ENCODE measurements around the gene UCK2. TPM values are rescaled to one million over a fixed set of nuclear protein-coding genes. Genes with fewer than 3 reads are reported as not detected.

The UCK2 gene
- total RNA-seq, 1 experiment from 2014 or later, result 130 TPM

DNA sequence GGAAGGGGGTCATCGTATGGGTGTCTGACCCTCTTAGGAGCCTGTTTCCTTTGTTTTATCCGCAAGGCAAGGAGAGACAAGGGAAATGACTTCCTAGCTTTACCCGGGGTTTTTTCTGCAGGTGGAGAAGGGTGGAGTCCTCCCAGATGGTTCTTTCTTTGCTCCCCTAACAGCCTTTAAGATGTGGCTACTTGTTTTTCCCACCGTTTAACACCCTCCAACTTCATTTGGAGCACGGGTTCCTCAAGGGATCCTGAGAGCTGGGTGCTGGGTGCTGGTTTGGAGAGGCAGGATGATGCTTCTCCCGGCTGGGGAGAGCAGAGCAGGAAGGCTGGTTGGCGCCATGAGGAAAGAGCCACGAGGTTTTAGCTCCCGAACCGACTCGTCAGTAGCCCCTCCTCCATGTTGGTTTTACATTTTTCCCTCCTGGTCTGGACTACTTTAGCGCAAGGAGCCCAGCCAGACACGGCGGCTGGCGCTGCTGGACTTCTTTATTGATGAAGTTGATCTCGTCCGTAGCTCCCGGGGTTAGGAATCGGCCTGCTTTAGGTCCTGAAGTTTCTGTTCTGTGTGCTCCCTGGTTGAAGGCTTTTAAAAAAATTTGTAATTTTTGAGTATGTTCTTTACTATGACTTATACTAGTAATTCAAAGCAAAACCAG lies 1.4 kb downstream of the UCK2 start:
- H3K36me3 ChIP-seq, result peaks cover 9% of the 10 kb centered on the region
- no peaks in the 10 kb centered on the region for H3K9me3 ChIP-seq
- peak overlapping the region; percentile 83 for H3K4me3 ChIP-seq
- peak; percentile 78 for DNase-seq
- H3K27me3 ChIP-seq, result no peaks in the 10 kb centered on the region

DNA sequence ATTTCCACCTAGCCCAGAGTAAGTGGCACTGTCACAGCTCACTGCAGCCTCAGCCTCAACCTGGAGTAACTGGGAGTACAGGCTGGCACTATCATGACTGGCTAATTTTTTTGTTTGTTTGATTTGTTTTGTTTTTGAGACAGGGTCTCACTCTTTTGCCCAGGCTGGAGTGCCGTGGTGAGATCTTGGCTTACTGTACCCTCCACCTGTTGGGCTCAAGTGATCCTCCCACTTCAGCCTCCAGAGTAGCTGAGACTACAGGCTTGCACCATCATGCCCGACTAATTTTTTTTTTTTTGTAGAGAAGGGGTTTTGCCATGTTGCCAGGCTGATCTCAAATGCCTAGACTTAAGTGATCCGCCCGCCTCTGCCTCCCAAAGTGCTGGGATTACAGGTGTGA lies 2.5 kb downstream of the UCK2 start:
- peaks cover 13% of the 10 kb centered on the region for H3K36me3 ChIP-seq

GRCh38 chr1:165831146-165831545 lies 3.7 kb downstream of the UCK2 start:
- Histone ChIP-seq H3K36me3 (peaks cover 13% of the 10 kb centered on the region), H3K27me3 (no peaks in the 10 kb centered on the region), H3K4me3 (no peak overlapping the region), H3K9me3 (no peaks in the 10 kb centered on the region)
- DNase-seq, result no peak

More for the DNA sequence above, 2.5 kb downstream of the UCK2 start:
- H3K9me3 ChIP-seq, result no peaks in the 10 kb centered on the region
- no peak for DNase-seq
- H3K4me3 ChIP-seq, result peak overlapping the region; percentile 83
- no peaks in the 10 kb centered on the region for H3K27me3 ChIP-seq

DNA sequence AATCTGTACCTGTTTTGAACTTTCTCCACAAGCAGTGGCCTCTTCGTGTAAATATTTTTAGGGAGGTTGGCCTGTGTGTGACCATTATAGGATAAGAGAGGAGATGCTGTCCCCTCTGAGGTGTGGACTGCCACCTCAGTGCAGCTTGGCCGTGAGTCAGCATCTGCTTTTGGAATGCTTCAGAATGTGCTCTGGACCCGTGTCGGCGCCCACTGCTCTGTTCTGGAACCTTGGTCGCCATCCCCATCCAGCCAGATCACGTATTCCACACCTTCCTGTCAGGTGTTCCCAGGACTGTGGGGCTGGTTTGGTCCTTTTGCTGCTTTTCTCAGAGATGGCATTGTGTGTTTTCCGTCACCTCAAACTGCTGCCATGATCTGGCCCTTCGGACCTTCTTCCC lies 5.5 kb downstream of the UCK2 start:
- DNase-seq, result no peak
- H3K36me3 ChIP-seq, result peaks cover 29% of the 10 kb centered on the region
- H3K27me3 ChIP-seq, result no peaks in the 10 kb centered on the region
- no peaks in the 10 kb centered on the region; the same call in 1 of the 2 replicates for H3K9me3 ChIP-seq
- no peak overlapping the region for H3K4me3 ChIP-seq

- H3K27me3 ChIP-seq, result no peaks in the 10 kb centered on the region
- DNase-seq, result no peak
Observed at GRCh38 chr1:165833358-165833757, 5.9 kb downstream of the UCK2 start.

DNA sequence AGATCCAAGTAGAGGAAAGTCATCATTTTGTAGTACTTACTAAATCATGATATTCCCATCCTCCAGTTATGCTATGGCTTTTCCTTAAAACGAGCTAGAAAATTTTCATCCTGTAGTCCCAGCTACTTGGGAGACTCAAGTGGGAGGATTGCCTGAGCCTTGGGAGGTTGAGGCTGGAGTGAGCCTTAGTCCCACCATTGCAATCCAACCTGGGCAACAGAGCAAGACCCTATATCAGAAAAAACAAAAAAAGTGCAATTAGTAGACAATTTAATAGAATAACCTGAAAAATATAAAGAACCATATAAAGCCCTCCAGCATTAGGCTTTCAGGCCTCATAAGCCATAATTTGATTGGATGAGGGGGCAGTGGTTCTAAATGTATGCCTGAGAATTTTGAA lies 6.8 kb downstream of the UCK2 start:
- Histone ChIP-seq H3K36me3 (peaks cover 32% of the 10 kb centered on the region), H3K27me3 (no peaks in the 10 kb centered on the region), H3K4me3 (no peak overlapping the region), H3K9me3 (no peaks in the 10 kb centered on the region; the same call in 1 of the 2 replicates)
- DNase-seq, result no peak

More at GRCh38 chr1:165833358-165833757, 5.9 kb downstream of the UCK2 start:
- Histone ChIP-seq H3K9me3 (no peaks in the 10 kb centered on the region; the same call in 1 of the 2 replicates), H3K36me3 (peaks cover 32% of the 10 kb centered on the region), H3K4me3 (no peak overlapping the region)

DNA sequence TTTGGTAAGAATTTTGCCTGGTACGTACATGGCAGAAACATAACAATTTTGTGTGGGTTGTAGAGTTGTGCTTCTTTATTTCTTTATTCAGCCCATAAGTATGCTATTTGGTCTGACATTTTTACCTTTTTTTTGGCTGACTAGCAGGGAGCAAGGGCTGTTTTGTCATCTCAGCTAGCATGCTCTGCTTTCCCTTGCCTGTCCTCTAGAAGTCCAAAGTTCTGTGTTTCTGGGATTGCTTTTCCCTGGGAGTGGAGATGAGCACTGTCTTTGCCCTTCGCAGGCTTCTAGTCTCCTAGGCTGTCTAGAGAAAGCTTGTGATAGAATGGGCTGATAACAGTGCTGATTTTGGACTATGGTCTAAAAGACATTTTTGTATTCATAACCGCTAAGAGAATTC lies 7.5 kb downstream of the UCK2 start:
- no peak overlapping the region for H3K4me3 ChIP-seq
- no peaks in the 10 kb centered on the region; the same call in 1 of the 2 replicates for H3K9me3 ChIP-seq
- H3K36me3 ChIP-seq, result peaks cover 32% of the 10 kb centered on the region
- H3K27me3 ChIP-seq, result no peaks in the 10 kb centered on the region
- DNase-seq, result no peak

- no peak for DNase-seq
- Histone ChIP-seq H3K9me3 (peaks cover 4% of the 10 kb centered on the region), H3K4me3 (no peak overlapping the region), H3K27me3 (no peaks in the 10 kb centered on the region), H3K36me3 (peaks cover 29% of the 10 kb centered on the region)
Observed at GRCh38 chr1:165836664-165837482, 9.5 kb downstream of the UCK2 start.

GRCh38 chr1:165837838-165838364 lies 10.5 kb downstream of the UCK2 start:
- H3K27me3 ChIP-seq, result no peaks in the 10 kb centered on the region
- no peak overlapping the region for H3K4me3 ChIP-seq
- H3K36me3 ChIP-seq, result peaks cover 26% of the 10 kb centered on the region
- no peak for DNase-seq
- peaks cover 4% of the 10 kb centered on the region for H3K9me3 ChIP-seq

- peaks cover 4% of the 10 kb centered on the region for H3K9me3 ChIP-seq
- no peak for DNase-seq
- H3K4me3 ChIP-seq, result no peak overlapping the region
- H3K27me3 ChIP-seq, result no peaks in the 10 kb centered on the region
- H3K36me3 ChIP-seq, result peaks cover 22% of the 10 kb centered on the region
Observed at GRCh38 chr1:165840423-165840822, 13.0 kb downstream of the UCK2 start.

GRCh38 chr1:165841582-165842017 lies 14.2 kb downstream of the UCK2 start:
- H3K4me3 ChIP-seq, result no peak overlapping the region
- no peaks in the 10 kb centered on the region for H3K27me3 ChIP-seq
- DNase-seq, result peak; percentile 66
- H3K36me3 ChIP-seq, result peaks cover 19% of the 10 kb centered on the region
- H3K9me3 ChIP-seq, result peaks cover 4% of the 10 kb centered on the region

DNA sequence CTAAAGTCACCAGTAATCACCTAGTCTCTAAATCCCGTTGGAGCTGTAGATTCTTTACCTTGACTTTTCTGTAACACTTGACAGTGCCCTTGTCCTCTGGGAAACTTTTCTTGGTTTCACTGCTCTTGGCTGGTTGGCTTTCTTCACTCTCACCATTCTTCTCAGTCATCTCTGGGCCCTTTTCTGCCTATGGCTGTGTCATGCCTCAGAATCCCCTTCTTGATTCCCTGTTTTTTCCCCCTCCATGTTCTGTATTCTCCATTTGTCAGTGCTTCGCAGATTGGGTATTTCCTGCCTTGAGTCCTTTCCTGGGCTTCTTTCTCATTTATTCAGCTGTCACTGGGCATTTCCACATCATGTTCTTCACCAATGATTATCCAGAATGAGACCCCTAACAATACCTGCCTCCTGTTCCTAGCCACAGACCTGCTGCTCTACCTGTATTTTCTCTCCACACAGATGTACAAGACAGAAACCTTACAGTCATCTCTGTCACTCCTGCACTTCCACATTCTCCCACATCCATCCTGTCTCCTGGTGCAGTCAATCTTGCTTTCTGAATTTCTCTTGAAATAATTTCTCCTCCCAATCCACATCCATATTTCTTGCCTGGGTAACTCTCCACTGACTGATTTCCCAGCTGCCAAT lies 14.7 kb downstream of the UCK2 start:
- Histone ChIP-seq H3K4me3 (no peak overlapping the region), H3K36me3 (peaks cover 14% of the 10 kb centered on the region), H3K27me3 (no peaks in the 10 kb centered on the region), H3K9me3 (peaks cover 4% of the 10 kb centered on the region)
- no peak for DNase-seq

GRCh38 chr1:165842671-165843129 lies 15.3 kb downstream of the UCK2 start:
- peak; percentile 63 for DNase-seq
- H3K27me3 ChIP-seq, result no peaks in the 10 kb centered on the region
- no peak overlapping the region for H3K4me3 ChIP-seq
- peaks cover 4% of the 10 kb centered on the region for H3K9me3 ChIP-seq
- peaks cover 11% of the 10 kb centered on the region for H3K36me3 ChIP-seq

- no peaks in the 10 kb centered on the region for H3K27me3 ChIP-seq
Observed at GRCh38 chr1:165843304-165843703, 15.9 kb downstream of the UCK2 start.

DNA sequence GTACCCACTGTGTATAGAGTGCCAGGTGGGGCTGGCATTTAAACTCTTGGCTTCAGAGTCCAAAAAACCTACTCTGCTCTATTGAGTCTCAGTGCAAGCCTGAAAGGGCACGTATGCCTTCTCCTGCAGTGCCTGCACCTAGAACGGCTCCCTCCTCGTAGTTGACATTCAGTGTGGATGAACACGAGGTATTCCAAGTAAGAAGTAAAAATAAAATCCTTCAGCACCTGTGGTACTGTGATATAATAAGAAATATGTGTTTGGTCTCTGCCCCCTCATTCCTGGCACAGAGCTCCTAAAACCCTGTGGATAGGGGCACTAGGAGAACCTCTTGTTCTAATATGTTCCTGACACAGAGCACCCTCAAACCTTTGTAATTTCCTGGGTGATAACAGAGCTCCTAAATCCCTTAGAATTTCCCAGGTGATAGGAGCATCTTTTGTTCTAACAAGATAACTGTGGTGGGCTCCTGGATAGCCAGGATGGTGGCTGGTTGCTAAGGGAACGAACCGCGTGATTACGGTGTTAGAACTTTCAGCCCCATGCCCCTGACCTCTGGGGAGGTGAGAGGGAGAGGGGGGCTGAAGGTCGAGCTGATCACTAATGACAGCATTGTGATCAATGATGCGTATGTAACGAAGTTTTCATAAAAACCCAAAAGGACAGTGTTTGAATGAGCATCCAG lies 16.8 kb downstream of the UCK2 start:
- H3K36me3 ChIP-seq, result peaks cover 11% of the 10 kb centered on the region
- H3K9me3 ChIP-seq, result peaks cover 4% of the 10 kb centered on the region
- no peaks in the 10 kb centered on the region for H3K27me3 ChIP-seq
- H3K4me3 ChIP-seq, result no peak overlapping the region
- DNase-seq, result no peak

More at GRCh38 chr1:165843304-165843703, 15.9 kb downstream of the UCK2 start:
- DNase-seq, result peak; percentile 42
- Histone ChIP-seq H3K36me3 (peaks cover 11% of the 10 kb centered on the region; the same call in 1 of the 2 replicates), H3K9me3 (peaks cover 4% of the 10 kb centered on the region), H3K4me3 (no peak overlapping the region)

DNA sequence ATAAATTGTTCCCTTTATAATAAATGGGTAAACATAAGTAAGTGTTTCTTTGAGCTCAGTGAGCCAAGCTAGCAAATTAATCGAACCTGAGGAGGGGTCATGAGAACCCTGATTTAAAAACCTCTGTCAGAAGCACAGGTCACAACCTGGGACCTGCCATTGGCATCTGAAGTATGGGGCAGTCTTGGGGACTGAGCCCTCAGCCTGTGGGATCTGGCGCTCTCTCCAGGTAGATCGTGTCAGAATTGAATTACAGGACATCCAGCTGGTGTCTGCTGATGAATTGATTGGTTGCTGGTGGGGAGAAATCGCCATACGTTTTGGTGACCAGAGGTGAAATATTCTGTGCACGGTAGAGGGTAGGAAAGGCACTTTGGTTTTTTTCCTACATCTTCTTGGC lies 17.5 kb downstream of the UCK2 start:
- Histone ChIP-seq H3K4me3 (no peak overlapping the region), H3K9me3 (peaks cover 4% of the 10 kb centered on the region), H3K27me3 (no peaks in the 10 kb centered on the region), H3K36me3 (peaks cover 11% of the 10 kb centered on the region)
- DNase-seq, result no peak
